Transverse colon (tissue), 3 donors: Measurements from ENCODE around the gene HPRT1.

Source experiments
- EP300 ChIP-seq: sonication (generic); formaldehyde crosslinking; IDR thresholded peaks from one replicate; pipeline ENCODE4 v1.6.1; 2017; ENCODE audit warnings: antibody characterized with exemption, low read depth
- TF ChIP-seq, protein P1 (sequence below), 5 experiments: fragments of 200-600 bp in 3 of 5; fragments of 450-650 bp in 2 of 5; sonication (generic) in 3 of 5; IDR thresholded peaks; 1 replicate in 2 of 5; 2 replicates in 3 of 5; pipeline ENCODE4 v1.5.1; 2016 to 2017; ENCODE audit warnings: antibody characterized with exemption in 5 of 5, inconsistent platforms in 3 of 5, mild to moderate bottlenecking in 2 of 5, moderate library complexity in 1 of 5

DNA sequence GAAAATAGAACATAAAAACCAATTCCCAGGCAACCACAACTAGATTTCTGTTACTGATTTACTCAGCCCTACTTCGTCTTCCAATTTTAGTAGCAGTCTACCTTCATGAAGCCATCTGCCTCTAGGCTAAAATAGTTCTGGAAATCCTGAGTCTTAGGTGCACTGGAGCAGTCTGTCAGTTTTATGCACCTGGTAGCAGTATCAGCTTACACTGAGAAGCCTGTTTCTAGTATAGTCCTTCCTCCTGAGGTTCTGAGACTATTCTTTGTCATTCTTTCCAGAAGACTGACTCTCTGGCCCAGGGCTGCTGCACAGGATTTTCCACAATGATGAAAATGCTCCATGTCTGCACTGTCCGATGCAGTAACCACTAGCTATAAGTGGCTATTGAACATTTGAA is 16.9 kb upstream of the HPRT1 start:
- TF ChIP-seq EP300: no peak
- TF ChIP-seq, protein P1, sequence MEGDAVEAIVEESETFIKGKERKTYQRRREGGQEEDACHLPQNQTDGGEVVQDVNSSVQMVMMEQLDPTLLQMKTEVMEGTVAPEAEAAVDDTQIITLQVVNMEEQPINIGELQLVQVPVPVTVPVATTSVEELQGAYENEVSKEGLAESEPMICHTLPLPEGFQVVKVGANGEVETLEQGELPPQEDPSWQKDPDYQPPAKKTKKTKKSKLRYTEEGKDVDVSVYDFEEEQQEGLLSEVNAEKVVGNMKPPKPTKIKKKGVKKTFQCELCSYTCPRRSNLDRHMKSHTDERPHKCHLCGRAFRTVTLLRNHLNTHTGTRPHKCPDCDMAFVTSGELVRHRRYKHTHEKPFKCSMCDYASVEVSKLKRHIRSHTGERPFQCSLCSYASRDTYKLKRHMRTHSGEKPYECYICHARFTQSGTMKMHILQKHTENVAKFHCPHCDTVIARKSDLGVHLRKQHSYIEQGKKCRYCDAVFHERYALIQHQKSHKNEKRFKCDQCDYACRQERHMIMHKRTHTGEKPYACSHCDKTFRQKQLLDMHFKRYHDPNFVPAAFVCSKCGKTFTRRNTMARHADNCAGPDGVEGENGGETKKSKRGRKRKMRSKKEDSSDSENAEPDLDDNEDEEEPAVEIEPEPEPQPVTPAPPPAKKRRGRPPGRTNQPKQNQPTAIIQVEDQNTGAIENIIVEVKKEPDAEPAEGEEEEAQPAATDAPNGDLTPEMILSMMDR (IDR thresholded peaks at IDR 0.05): no peak
